Activated CD8-positive, alpha-beta memory T cell treated with anti-CD3 and anti-CD28 coated beads for 48 hours (primary cell): ENCODE results near the gene CKAP5.

Experiments
- DNase-seq, 3 experiments: peaks; one replicate each; pipeline ENCODE4 v3.0.0-alpha.2; 2020; ENCODE audit warnings: low read depth in 2 of 3, low spot score in 2 of 3

The CKAP5 gene

GRCh38 chr11:46845740-46846509, at the start of gene CKAP5:
Gene CKAP5, minus strand, starts transcription at chr11:46846280. Its CDS starts 25,049 bp downstream, at chr11:46821231.
- DNase-seq = peak; percentile 68 to 76 (median 73)

GRCh38 chr11:46895821-46896220, 49.7 kb upstream of the CKAP5 start:
- DNase-seq = no peak

GRCh38 chr11:46894961-46895360, 48.9 kb upstream of the CKAP5 start:
- no peak for DNase-seq

GRCh38 chr11:46894506-46894905, 48.4 kb upstream of the CKAP5 start:
- no peak for DNase-seq

- DNase-seq = no peak
Observed at GRCh38 chr11:46892838-46893237, 46.8 kb upstream of the CKAP5 start.

- no peak for DNase-seq
Observed at GRCh38 chr11:46892109-46892508, 46.0 kb upstream of the CKAP5 start.

- no peak for DNase-seq
Observed at GRCh38 chr11:46890665-46891064, 44.6 kb upstream of the CKAP5 start.

GRCh38 chr11:46889689-46890475, 43.8 kb upstream of the CKAP5 start:
- DNase-seq = peak in 2 of 3 experiments; percentile 50 to 65

GRCh38 chr11:46889251-46889650, 43.2 kb upstream of the CKAP5 start:
- DNase-seq = no peak

GRCh38 chr11:46888636-46889035, 42.6 kb upstream of the CKAP5 start:
- DNase-seq = no peak

- DNase-seq = no peak
Observed at GRCh38 chr11:46886211-46886610, 40.1 kb upstream of the CKAP5 start.

GRCh38 chr11:46879056-46879585, 33.0 kb upstream of the CKAP5 start:
- no peak for DNase-seq

- no peak for DNase-seq
Observed at GRCh38 chr11:46877580-46877979, 31.5 kb upstream of the CKAP5 start.

GRCh38 chr11:46876471-46876870, 30.4 kb upstream of the CKAP5 start:
- no peak for DNase-seq

- no peak for DNase-seq
Observed at GRCh38 chr11:46874586-46874985, 28.5 kb upstream of the CKAP5 start.

- no peak for DNase-seq
Observed at GRCh38 chr11:46868912-46869311, 22.8 kb upstream of the CKAP5 start.

GRCh38 chr11:46865340-46865739, 19.3 kb upstream of the CKAP5 start:
- DNase-seq = no peak

- DNase-seq = no peak
Observed at GRCh38 chr11:46860218-46860617, 14.1 kb upstream of the CKAP5 start.

- no peak for DNase-seq
Observed at GRCh38 chr11:46858920-46859546, 13.0 kb upstream of the CKAP5 start.

- DNase-seq = no peak
Observed at GRCh38 chr11:46857666-46858065, 11.6 kb upstream of the CKAP5 start.

- no peak for DNase-seq
Observed at GRCh38 chr11:46856605-46857343, 10.7 kb upstream of the CKAP5 start.
